Neural cell (in vitro differentiated cells): Measurements from ENCODE around the gene RNF157. TPM values are rescaled to one million over a fixed set of nuclear protein-coding genes. Genes with fewer than 3 reads are reported as not detected.

Experiments
- H2AFZ ChIP-seq: fragments of 200-600, 300-800 bp; sonication (generic), shearing (Covaris generic); 2 replicates; pipeline ENCODE4 v1.6.0; 2014; ENCODE audit warnings: low read depth, mild to moderate bottlenecking, antibody characterized with exemption, low read length, moderate library complexity
- H3F3A ChIP-seq: fragments of 200-600 bp; shearing (Covaris generic); 2 replicates; pipeline ENCODE4 v1.6.1; 2016; ENCODE audit warnings: mild to moderate bottlenecking, moderate library complexity, mixed read lengths, antibody characterized with exemption, low read length; ENCODE audit not compliant: insufficient read depth, poor library complexity, severe bottlenecking
- H3K27ac ChIP-seq: fragments of 200-600, 300-800 bp; sonication (generic), shearing (Covaris generic); 2 replicates; pipeline ENCODE4 v1.5.1; 2014; ENCODE audit warnings: mild to moderate bottlenecking, low read length, moderate library complexity
- H3K27me3 ChIP-seq: fragments of 300-800, 200-600 bp; sonication (generic), shearing (Covaris generic); 2 replicates; pipeline ENCODE4 v1.6.0; 2014; ENCODE audit warnings: mild to moderate bottlenecking, low read depth, low read length, moderate library complexity; ENCODE audit not compliant: insufficient read depth
- H3K36me3 ChIP-seq: fragments of 300-800, 200-600 bp; sonication (generic), shearing (Covaris generic); 2 replicates; pipeline ENCODE4 v1.5.1; 2014; ENCODE audit warnings: mild to moderate bottlenecking, antibody characterized with exemption, low read length, moderate library complexity; ENCODE audit not compliant: insufficient read depth
- H3K4me2 ChIP-seq: fragments of 300-800, 200-600 bp; sonication (generic), shearing (Covaris generic); 2 replicates; pipeline ENCODE4 v1.6.0; 2014; ENCODE audit warnings: mild to moderate bottlenecking, low read length
- H3K4me3 ChIP-seq: fragments of 300-800, 200-600 bp; sonication (generic), shearing (Covaris generic); 2 replicates; pipeline ENCODE4 v1.5.1; 2014; ENCODE audit warnings: mild to moderate bottlenecking, low read length, moderate library complexity
- H3K79me2 ChIP-seq: fragments of 200-600 bp; shearing (Covaris generic); replicated peaks from 2 replicates; pipeline ENCODE4 v1.6.0; 2014; ENCODE audit warnings: mild to moderate bottlenecking, low read length, moderate library complexity; ENCODE audit not compliant: insufficient read depth
- H3K9ac ChIP-seq: fragments of 300-800, 200-600 bp; sonication (generic), shearing (Covaris generic); 2 replicates; pipeline ENCODE4 v1.6.1; 2016; ENCODE audit warnings: mild to moderate bottlenecking, low read length, mixed read lengths
- H3K9me2 ChIP-seq: fragments of 200-600 bp; shearing (Covaris generic); 2 replicates; pipeline ENCODE4 v1.6.1; 2016; ENCODE audit warnings: mild to moderate bottlenecking, low read length, mixed read lengths; ENCODE audit not compliant: insufficient read depth
- H3K9me3 ChIP-seq: fragments of 200-600, 300-800 bp; sonication (generic), shearing (Covaris generic); 2 replicates; pipeline ENCODE4 v1.6.1; 2016; ENCODE audit warnings: mild to moderate bottlenecking, mixed run types, low read length, moderate library complexity, mixed read lengths
- H4K20me1 ChIP-seq: fragments of 200-600 bp; shearing (Covaris generic); 2 replicates; pipeline ENCODE4 v1.6.1; 2016; ENCODE audit warnings: mild to moderate bottlenecking, mixed run types; ENCODE audit not compliant: insufficient read depth
- MXI1 ChIP-seq: fragments of 450-650 bp; conservative IDR thresholded peaks from 2 replicates; pipeline ENCODE4 v1.6.1; 2014; ENCODE audit warnings: antibody characterized with exemption, mild to moderate bottlenecking; ENCODE audit not compliant: poor library complexity, severe bottlenecking
- POLR2AphosphoS5 ChIP-seq: IDR thresholded peaks from 2 replicates; pipeline ENCODE4 v1.6.1; 2012
- RAD21 ChIP-seq: fragments of 450-650 bp; conservative IDR thresholded peaks from 2 replicates; pipeline ENCODE4 v1.6.1; 2014; ENCODE audit warnings: antibody characterized with exemption, mild to moderate bottlenecking, moderate library complexity
- SMC3 ChIP-seq: fragments of 450-650 bp; conservative IDR thresholded peaks from 2 replicates; pipeline ENCODE4 v1.6.1; 2014; ENCODE audit warnings: antibody characterized with exemption, mild to moderate bottlenecking, moderate library complexity; ENCODE audit not compliant: poor library complexity
- TAF1 ChIP-seq: IDR thresholded peaks from 2 replicates; pipeline ENCODE4 v1.6.1; 2012; ENCODE audit warnings: low read depth
- polyA plus RNA-seq: library from polyadenylated mRNA; depleted of rRNA; stranded (reverse); fragments of >200 nt; gene quantifications from 2 replicates; pipeline ENCODE4 v1.2.3, GENCODE V29; 2014
- TF ChIP-seq, protein P1 (sequence below): fragments of 450-650 bp; IDR thresholded peaks from 2 replicates; pipeline ENCODE4 v1.5.1; 2014; ENCODE audit warnings: antibody characterized with exemption, mild to moderate bottlenecking, moderate library complexity; ENCODE audit not compliant: poor library complexity, severe bottlenecking
- TF ChIP-seq, protein P2 (sequence below): IDR thresholded peaks from 2 replicates; pipeline ENCODE4 v1.6.1; 2012; ENCODE audit warnings: borderline replicate concordance

RNF157 gene
- polyA plus RNA-seq, 1 donor from 2014 or later = 15.9 TPM

DNA sequence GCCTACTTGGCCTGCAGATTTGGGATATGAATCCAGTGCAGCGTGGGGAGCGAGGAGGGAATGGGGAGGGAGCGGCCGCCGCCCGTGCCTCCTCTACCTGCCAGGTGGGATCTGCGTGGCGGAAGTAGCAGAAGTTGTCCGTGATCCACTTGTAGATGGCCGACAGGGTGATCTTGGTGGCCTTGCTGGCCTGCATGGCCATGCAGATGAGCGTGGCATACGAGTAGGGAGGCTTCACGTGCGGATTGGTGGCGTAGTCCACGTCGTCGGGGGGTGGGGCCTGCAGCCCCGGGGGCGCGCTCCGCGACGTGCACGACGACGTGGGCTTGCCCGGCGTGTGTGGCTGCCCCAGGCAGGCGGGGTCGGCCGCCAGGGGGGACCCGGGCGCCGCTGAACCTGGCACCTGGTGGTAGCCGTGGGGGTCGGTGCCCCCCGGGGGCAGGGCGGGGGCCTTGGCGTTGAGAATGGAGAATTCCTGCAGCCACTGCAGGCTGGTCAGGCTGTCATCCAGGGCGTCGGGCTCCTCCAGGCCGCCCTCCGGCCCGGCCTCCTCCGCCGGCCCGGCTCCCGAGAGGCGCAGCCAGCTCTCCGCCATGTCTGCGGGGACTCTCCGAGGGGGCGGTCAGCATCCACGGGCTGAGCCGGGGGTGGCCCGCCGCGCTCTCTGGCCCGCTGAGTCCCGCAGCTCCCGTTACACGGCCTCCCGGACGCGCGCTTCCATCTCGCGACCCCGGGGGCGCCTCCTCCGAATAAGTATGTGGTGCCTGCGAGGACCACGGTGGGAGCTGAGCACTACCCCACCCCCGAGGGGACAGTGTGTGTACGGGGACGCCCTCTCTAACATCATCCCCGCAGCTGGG, 100.3 kb downstream of the RNF157 start:
- Histone ChIP-seq H3K27me3 (peaks cover 18% of the 10 kb centered on the region), H4K20me1 (no peaks in the 10 kb centered on the region), H3K36me3 (no peaks in the 10 kb centered on the region), H2AFZ (no peak overlapping the region), H3K9me3 (no peaks in the 10 kb centered on the region), H3K9ac (no peak overlapping the region), H3K79me2 (no peaks in the 10 kb centered on the region), H3K9me2 (no peaks in the 10 kb centered on the region), H3F3A (no peaks in the 10 kb centered on the region), H3K27ac (no peak overlapping the region), H3K4me2 (no peak overlapping the region), H3K4me3 (no peak overlapping the region)
- TF ChIP-seq RAD21 (no peak), MXI1 (no peak), SMC3 (no peak), POLR2AphosphoS5 (no peak), TAF1 (no peak)
- TF ChIP-seq, protein P1, sequence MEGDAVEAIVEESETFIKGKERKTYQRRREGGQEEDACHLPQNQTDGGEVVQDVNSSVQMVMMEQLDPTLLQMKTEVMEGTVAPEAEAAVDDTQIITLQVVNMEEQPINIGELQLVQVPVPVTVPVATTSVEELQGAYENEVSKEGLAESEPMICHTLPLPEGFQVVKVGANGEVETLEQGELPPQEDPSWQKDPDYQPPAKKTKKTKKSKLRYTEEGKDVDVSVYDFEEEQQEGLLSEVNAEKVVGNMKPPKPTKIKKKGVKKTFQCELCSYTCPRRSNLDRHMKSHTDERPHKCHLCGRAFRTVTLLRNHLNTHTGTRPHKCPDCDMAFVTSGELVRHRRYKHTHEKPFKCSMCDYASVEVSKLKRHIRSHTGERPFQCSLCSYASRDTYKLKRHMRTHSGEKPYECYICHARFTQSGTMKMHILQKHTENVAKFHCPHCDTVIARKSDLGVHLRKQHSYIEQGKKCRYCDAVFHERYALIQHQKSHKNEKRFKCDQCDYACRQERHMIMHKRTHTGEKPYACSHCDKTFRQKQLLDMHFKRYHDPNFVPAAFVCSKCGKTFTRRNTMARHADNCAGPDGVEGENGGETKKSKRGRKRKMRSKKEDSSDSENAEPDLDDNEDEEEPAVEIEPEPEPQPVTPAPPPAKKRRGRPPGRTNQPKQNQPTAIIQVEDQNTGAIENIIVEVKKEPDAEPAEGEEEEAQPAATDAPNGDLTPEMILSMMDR = no peak

DNA sequence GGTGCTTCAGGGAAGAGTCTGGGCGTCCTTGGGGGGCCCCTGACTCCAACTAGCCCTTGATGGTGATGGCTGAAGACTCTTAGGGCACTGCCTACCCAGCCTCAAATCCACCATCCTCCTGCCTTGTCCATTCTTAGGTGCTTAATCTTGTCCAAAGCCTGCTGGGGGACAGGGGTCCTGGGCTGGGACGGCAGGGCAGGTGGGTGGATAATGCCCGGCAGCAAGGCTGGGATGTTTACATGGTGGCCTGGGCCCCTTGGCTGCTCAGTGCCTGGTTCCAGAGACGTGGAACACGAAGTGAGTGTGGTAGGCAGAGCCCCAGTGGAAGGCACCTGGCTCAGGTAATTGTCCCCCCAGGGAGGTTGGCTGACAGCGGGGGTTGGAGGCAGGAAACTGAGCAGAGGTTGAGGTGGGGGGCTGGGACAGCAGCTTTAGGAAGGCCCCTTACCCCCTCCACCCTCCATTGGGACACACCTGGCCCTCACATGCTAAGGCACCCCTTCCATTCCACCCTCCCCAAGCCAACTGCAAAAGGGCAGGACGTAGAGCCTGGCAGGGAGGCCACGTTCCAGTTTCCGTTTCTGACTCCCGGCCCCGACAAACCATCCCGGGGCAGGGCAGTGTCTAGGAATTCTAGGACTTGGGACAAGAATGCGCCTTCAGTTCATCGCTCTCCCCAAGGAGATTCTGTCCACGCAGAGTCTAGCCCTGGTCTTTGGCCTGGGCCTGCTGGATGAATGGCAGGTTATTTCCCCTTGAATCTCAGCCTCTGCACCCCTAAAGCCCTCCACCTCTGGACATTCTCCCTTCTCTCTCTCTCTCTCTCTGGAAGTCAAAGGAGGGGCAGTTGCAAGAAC, 101.2 kb downstream of the RNF157 start:
- no peak overlapping the region for H3K4me2 ChIP-seq
- H3K79me2 ChIP-seq = no peaks in the 10 kb centered on the region
- H3F3A ChIP-seq = no peaks in the 10 kb centered on the region
- no peaks in the 10 kb centered on the region for H3K9me3 ChIP-seq
- H3K9me2 ChIP-seq = no peaks in the 10 kb centered on the region
- H3K4me3 ChIP-seq = peak overlapping the region; percentile 48
- H3K9ac ChIP-seq = peak overlapping the region; percentile 56
- no peaks in the 10 kb centered on the region for H4K20me1 ChIP-seq
- H3K27me3 ChIP-seq = peaks cover 18% of the 10 kb centered on the region
- H3K36me3 ChIP-seq = no peaks in the 10 kb centered on the region
- no peak overlapping the region for H3K27ac ChIP-seq
- no peak overlapping the region for H2AFZ ChIP-seq
- TF ChIP-seq RAD21 = no peak

DNA sequence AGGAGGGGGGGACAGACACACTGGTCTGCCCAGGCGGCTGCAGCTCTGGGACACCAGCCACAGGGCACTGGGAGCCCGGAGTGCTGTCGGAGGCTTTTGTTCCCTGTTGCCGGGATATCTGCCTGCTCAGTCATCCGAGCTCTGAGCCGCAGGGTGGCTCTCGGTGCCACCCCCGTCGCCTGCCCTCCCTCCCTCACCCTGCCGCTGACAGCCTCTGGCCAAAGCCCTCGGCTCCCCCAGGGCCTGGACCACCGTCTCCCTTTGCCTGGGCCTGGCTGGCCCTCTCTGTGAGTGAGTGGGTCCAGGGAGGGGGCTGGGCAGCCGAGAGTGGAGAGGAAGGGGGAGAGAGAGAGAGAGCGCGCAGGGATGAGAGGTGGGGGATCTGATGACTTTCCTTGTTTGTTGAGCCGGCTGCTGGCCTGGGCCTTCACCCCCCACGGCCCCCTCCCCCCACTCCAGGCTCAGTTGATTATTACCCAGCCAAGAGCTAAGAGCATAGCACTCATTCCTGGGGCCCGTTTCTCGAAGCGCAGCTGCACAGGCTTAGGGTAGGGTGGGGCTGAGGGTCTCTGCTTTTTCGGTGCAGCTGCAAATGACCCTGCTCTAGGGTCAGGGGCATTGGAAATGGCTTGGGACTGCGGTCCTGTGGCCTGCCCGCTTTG, 101.9 kb downstream of the RNF157 start:
- Histone ChIP-seq H3K27me3 (peaks cover 18% of the 10 kb centered on the region), H3K9ac (peak overlapping the region; percentile 56), H3K4me3 (peak overlapping the region; percentile 48), H3K79me2 (no peaks in the 10 kb centered on the region), H3K9me3 (no peaks in the 10 kb centered on the region), H3F3A (no peaks in the 10 kb centered on the region), H3K27ac (peak overlapping the region; percentile 19), H3K9me2 (no peaks in the 10 kb centered on the region), H2AFZ (no peak overlapping the region), H3K36me3 (no peaks in the 10 kb centered on the region), H4K20me1 (no peaks in the 10 kb centered on the region), H3K4me2 (no peak overlapping the region)
- TF ChIP-seq, protein P2, sequence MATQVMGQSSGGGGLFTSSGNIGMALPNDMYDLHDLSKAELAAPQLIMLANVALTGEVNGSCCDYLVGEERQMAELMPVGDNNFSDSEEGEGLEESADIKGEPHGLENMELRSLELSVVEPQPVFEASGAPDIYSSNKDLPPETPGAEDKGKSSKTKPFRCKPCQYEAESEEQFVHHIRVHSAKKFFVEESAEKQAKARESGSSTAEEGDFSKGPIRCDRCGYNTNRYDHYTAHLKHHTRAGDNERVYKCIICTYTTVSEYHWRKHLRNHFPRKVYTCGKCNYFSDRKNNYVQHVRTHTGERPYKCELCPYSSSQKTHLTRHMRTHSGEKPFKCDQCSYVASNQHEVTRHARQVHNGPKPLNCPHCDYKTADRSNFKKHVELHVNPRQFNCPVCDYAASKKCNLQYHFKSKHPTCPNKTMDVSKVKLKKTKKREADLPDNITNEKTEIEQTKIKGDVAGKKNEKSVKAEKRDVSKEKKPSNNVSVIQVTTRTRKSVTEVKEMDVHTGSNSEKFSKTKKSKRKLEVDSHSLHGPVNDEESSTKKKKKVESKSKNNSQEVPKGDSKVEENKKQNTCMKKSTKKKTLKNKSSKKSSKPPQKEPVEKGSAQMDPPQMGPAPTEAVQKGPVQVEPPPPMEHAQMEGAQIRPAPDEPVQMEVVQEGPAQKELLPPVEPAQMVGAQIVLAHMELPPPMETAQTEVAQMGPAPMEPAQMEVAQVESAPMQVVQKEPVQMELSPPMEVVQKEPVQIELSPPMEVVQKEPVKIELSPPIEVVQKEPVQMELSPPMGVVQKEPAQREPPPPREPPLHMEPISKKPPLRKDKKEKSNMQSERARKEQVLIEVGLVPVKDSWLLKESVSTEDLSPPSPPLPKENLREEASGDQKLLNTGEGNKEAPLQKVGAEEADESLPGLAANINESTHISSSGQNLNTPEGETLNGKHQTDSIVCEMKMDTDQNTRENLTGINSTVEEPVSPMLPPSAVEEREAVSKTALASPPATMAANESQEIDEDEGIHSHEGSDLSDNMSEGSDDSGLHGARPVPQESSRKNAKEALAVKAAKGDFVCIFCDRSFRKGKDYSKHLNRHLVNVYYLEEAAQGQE = peak; percentile 32
- peak; percentile 38 for TF ChIP-seq TAF1
- TF ChIP-seq, protein P1 = no peak
